ENCODE data around the gene SLC20A1.

GRCh38 chr2:112618383-112618782 is 27.4 kb upstream of the SLC20A1 start:
- TF ChIP-seq POLR2A (IDR thresholded peaks at IDR 0.05), result no peak
- TF ChIP-seq, protein P1, sequence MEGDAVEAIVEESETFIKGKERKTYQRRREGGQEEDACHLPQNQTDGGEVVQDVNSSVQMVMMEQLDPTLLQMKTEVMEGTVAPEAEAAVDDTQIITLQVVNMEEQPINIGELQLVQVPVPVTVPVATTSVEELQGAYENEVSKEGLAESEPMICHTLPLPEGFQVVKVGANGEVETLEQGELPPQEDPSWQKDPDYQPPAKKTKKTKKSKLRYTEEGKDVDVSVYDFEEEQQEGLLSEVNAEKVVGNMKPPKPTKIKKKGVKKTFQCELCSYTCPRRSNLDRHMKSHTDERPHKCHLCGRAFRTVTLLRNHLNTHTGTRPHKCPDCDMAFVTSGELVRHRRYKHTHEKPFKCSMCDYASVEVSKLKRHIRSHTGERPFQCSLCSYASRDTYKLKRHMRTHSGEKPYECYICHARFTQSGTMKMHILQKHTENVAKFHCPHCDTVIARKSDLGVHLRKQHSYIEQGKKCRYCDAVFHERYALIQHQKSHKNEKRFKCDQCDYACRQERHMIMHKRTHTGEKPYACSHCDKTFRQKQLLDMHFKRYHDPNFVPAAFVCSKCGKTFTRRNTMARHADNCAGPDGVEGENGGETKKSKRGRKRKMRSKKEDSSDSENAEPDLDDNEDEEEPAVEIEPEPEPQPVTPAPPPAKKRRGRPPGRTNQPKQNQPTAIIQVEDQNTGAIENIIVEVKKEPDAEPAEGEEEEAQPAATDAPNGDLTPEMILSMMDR (IDR thresholded peaks at IDR 0.05), result no peak
